GM12872 (cell line): ENCODE data around the gene TNFAIP1.

Experiments
- CTCF ChIP-seq: IDR thresholded peaks from 3 replicates; pipeline ENCODE4 v1.5.1; 2011; ENCODE audit warnings: low read depth, mild to moderate bottlenecking, low read length, moderate library complexity; ENCODE audit not compliant: insufficient read depth

The TNFAIP1 gene

GRCh38 chr17:28392491-28392890 lies 56.9 kb downstream of the TNFAIP1 start:
- no peak for TF ChIP-seq CTCF

- TF ChIP-seq CTCF: no peak
These were observed 59.0 kb downstream of the TNFAIP1 start for GRCh38 chr17:28394337-28395116.

GRCh38 chr17:28395426-28395825 lies 59.9 kb downstream of the TNFAIP1 start:
- TF ChIP-seq CTCF: no peak

GRCh38 chr17:28395968-28396367 lies 60.4 kb downstream of the TNFAIP1 start:
- TF ChIP-seq CTCF: no peak
